ENCODE data around the gene PRX. TPM values are rescaled to one million over a fixed set of nuclear protein-coding genes. Genes with fewer than 3 reads are reported as not detected.

The PRX gene
- total and polyA plus RNA-seq, 9 of the 15 experiments (the other 6 are each of a cell fraction or from before 2014, with no cell fraction given), result 0.65 to 3.5 (median 1.7) TPM; not detected in 2

- TF ChIP-seq ATF3 (IDR thresholded peaks at IDR 0.05) (no peak), ATF3 (CRISPR knock-in tag; conservative IDR thresholded peaks at IDR 0.05) (no peak), GABPA (tag; conservative IDR thresholded peaks at IDR 0.05; ENCODE audit: low read depth) (peak; percentile 52), CBX1 (IDR thresholded peaks at IDR 0.05; ENCODE audit: low read depth) (0 out of 2 replicates have a peak, but pooled peaks have one; percentile 69), ZKSCAN1 (IDR thresholded peaks at IDR 0.05; ENCODE audit: low read depth, low read length) (peak; percentile 42; the same call in 1 of the 2 replicates), HNRNPLL (IDR thresholded peaks at IDR 0.05; ENCODE audit: low read depth, low read length, poor library complexity, severe bottlenecking) (no peak), CHD2 (IDR thresholded peaks at IDR 0.05; ENCODE audit: low read depth, low read length) (peak; percentile 55; the same call in 1 of the 2 replicates), REST (IDR thresholded peaks at IDR 0.05; ENCODE audit: borderline replicate concordance) (peak; percentile 55), REST (CRISPR knock-in tag; IDR thresholded peaks at IDR 0.05; ENCODE audit: low read depth) (no peak), POLR2AphosphoS5 (IDR thresholded peaks at IDR 0.05; ENCODE audit: control insufficient read depth, insufficient read depth, low read depth, low read length) (peak; percentile 46), ZNF551 (CRISPR knock-in tag; IDR thresholded peaks at IDR 0.05) (no peak), ZNF197 (CRISPR knock-in tag; IDR thresholded peaks at IDR 0.05; ENCODE audit: low read depth) (no peak), MTA3 (IDR thresholded peaks at IDR 0.05; ENCODE audit: borderline replicate concordance) (0 out of 2 replicates have a peak, but pooled peaks have one; percentile 76), ZBTB7A (IDR thresholded peaks at IDR 0.05; ENCODE audit: borderline replicate concordance, control insufficient read depth, low read depth, low read length) (peak; percentile 94; the same call in 1 of the 2 replicates), POLR2G (IDR thresholded peaks at IDR 0.05; ENCODE audit: low read depth, low read length) (peak; percentile 77), HDAC6 (IDR thresholded peaks at IDR 0.05; ENCODE audit: low read depth, low read length) (no peak), BRD9 (IDR thresholded peaks at IDR 0.05; ENCODE audit: low read depth, partially characterized antibody) (peak; percentile 78), PHF8 (IDR thresholded peaks at IDR 0.05; ENCODE audit: borderline replicate concordance, low read length) (peak; percentile 57; the same call in 1 of the 2 replicates), HDGF (IDR thresholded peaks at IDR 0.05) (peak; percentile 72; the same call in 1 of the 2 replicates)
Observed at GRCh38 chr19:40433391-40434216, 20.4 kb upstream of the PRX start (continued).
